Measurements from ENCODE around the gene FBXL3. TPM values are rescaled to one million over a fixed set of nuclear protein-coding genes. Genes with fewer than 3 reads are reported as not detected.

Gene FBXL3
- total and polyA plus RNA-seq, 2 of the 13 experiments (the other 11 are each of a cell fraction or from before 2014, with no cell fraction given), result 11.5 to 18.5 TPM

DNA sequence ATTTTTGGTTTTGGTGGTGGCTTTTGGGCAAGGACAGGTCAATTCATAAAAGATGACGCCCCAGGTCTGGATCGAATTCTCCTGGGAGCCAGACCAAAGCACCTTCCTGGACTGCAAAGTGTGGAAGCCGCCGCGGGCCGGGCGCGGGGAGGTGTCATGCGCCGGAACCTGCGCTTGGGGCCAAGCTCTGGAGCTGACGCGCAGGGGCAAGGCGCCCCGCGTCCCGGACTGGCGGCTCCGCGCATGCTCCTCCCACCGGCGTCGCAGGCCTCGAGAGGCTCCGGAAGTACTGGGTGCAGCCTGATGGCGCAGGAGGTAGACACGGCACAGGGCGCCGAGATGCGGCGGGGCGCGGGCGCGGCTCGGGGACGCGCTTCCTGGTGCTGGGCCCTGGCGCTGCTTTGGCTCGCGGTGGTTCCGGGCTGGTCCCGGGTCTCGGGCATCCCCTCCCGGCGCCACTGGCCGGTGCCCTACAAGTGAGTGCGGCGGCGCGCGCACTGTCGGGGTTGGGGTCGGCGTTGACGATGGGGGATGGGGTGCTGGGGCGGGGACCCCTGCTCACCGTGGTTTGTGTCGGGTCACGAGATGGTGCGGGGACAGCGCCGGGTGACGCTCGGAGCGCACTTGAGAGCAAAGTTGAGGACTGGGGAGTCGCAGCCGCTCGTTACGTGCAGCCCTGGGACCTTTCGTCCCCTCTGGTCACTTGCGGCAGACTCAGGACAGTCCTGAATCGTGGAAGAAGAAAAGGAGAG is 35.0 kb downstream of the FBXL3 start, which contains the start of gene CLN5 (continued):
- TF ChIP-seq, protein P1, sequence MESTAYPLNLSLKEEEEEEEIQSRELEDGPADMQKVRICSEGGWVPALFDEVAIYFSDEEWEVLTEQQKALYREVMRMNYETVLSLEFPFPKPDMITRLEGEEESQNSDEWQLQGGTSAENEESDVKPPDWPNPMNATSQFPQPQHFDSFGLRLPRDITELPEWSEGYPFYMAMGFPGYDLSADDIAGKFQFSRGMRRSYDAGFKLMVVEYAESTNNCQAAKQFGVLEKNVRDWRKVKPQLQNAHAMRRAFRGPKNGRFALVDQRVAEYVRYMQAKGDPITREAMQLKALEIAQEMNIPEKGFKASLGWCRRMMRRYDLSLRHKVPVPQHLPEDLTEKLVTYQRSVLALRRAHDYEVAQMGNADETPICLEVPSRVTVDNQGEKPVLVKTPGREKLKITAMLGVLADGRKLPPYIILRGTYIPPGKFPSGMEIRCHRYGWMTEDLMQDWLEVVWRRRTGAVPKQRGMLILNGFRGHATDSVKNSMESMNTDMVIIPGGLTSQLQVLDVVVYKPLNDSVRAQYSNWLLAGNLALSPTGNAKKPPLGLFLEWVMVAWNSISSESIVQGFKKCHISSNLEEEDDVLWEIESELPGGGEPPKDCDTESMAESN (CRISPR knock-in tag; conservative IDR thresholded peaks at IDR 0.05), result peak; percentile 79; the same call in 1 of the 2 replicates
- TF ChIP-seq ZNF564 (CRISPR knock-in tag; IDR thresholded peaks at IDR 0.05), result peak; percentile 88; the same call in 1 of the 2 replicates
- TF ChIP-seq ZNF773 (CRISPR knock-in tag; IDR thresholded peaks at IDR 0.05; ENCODE audit: borderline replicate concordance), result no peak; the same call in none of the 2 replicates
- peak; percentile 9 to 42; a peak in 2 of 4 replicates for TF ChIP-seq EP300 (IDR thresholded peaks at IDR 0.05; ENCODE audit: low read depth in 2 of 2, low read length in 2 of 2)
- TF ChIP-seq EP300 (CRISPR knock-in tag; IDR thresholded peaks at IDR 0.05; ENCODE audit: borderline replicate concordance), result no peak
- TF ChIP-seq ZSCAN31 (CRISPR knock-in tag; IDR thresholded peaks at IDR 0.05; ENCODE audit: low read depth), result peak; percentile 79; the same call in 1 of the 2 replicates
- TF ChIP-seq MIXL1 (CRISPR knock-in tag; IDR thresholded peaks at IDR 0.05), result peak; percentile 14; the same call in 1 of the 2 replicates
- TF ChIP-seq KLF13 (CRISPR knock-in tag; IDR thresholded peaks at IDR 0.05), result no peak; the same call in 1 of the 2 replicates
- no peak for TF ChIP-seq NFIC (IDR thresholded peaks at IDR 0.05; ENCODE audit: low read length)
- TF ChIP-seq SKIL (CRISPR knock-in tag; IDR thresholded peaks at IDR 0.05; ENCODE audit: borderline replicate concordance), result no peak; the same call in 1 of the 2 replicates
- TF ChIP-seq, protein P2, sequence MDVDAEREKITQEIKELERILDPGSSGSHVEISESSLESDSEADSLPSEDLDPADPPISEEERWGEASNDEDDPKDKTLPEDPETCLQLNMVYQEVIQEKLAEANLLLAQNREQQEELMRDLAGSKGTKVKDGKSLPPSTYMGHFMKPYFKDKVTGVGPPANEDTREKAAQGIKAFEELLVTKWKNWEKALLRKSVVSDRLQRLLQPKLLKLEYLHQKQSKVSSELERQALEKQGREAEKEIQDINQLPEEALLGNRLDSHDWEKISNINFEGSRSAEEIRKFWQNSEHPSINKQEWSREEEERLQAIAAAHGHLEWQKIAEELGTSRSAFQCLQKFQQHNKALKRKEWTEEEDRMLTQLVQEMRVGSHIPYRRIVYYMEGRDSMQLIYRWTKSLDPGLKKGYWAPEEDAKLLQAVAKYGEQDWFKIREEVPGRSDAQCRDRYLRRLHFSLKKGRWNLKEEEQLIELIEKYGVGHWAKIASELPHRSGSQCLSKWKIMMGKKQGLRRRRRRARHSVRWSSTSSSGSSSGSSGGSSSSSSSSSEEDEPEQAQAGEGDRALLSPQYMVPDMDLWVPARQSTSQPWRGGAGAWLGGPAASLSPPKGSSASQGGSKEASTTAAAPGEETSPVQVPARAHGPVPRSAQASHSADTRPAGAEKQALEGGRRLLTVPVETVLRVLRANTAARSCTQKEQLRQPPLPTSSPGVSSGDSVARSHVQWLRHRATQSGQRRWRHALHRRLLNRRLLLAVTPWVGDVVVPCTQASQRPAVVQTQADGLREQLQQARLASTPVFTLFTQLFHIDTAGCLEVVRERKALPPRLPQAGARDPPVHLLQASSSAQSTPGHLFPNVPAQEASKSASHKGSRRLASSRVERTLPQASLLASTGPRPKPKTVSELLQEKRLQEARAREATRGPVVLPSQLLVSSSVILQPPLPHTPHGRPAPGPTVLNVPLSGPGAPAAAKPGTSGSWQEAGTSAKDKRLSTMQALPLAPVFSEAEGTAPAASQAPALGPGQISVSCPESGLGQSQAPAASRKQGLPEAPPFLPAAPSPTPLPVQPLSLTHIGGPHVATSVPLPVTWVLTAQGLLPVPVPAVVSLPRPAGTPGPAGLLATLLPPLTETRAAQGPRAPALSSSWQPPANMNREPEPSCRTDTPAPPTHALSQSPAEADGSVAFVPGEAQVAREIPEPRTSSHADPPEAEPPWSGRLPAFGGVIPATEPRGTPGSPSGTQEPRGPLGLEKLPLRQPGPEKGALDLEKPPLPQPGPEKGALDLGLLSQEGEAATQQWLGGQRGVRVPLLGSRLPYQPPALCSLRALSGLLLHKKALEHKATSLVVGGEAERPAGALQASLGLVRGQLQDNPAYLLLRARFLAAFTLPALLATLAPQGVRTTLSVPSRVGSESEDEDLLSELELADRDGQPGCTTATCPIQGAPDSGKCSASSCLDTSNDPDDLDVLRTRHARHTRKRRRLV (CRISPR knock-in tag; IDR thresholded peaks at IDR 0.05), result no peak
- TF ChIP-seq NFYC (CRISPR knock-in tag; IDR thresholded peaks at IDR 0.05), result peak; percentile 46
- TF ChIP-seq ZNF839 (CRISPR knock-in tag; IDR thresholded peaks at IDR 0.05; ENCODE audit: borderline replicate concordance), result 0 out of 2 replicates have a peak, but pooled peaks have one; percentile 34
- TF ChIP-seq, protein P3, sequence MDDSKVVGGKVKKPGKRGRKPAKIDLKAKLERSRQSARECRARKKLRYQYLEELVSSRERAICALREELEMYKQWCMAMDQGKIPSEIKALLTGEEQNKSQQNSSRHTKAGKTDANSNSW (CRISPR knock-in tag; IDR thresholded peaks at IDR 0.05; ENCODE audit: borderline replicate concordance), result peak; percentile 58; the same call in 1 of the 2 replicates
- TF ChIP-seq RBFOX2 (IDR thresholded peaks at IDR 0.05; ENCODE audit: low read depth, low read length), result peak; percentile 93
- TF ChIP-seq ZFP62 (CRISPR knock-in tag; IDR thresholded peaks at IDR 0.05), result no peak; the same call in 1 of the 2 replicates
- peak; percentile 14; the same call in 1 of the 2 replicates for TF ChIP-seq CBX5 (CRISPR knock-in tag; IDR thresholded peaks at IDR 0.05; ENCODE audit: borderline replicate concordance)
- no peak for TF ChIP-seq FOXM1 (CRISPR knock-in tag; IDR thresholded peaks at IDR 0.05)
- peak; percentile 70; the same call in 1 of the 2 replicates for TF ChIP-seq ZNF335 (CRISPR knock-in tag; IDR thresholded peaks at IDR 0.05)

All from HepG2 (cell line).